ENCODE data around the gene MOV10L1.

GRCh38 chr22:50091092-50091768 lies 1.4 kb downstream of the MOV10L1 start:
- no peak for TF ChIP-seq RAD21 (CRISPR knock-in tag; conservative IDR thresholded peaks at IDR 0.05 in 1 of 2, IDR thresholded peaks at IDR 0.05 in 1 of 2)
- no peak for TF ChIP-seq CTCF (IDR thresholded peaks at IDR 0.05 in 2 of 3, conservative IDR thresholded peaks at IDR 0.05 in 1 of 3; ENCODE audit: insufficient read depth in 2 of 3, low read depth in 1 of 3, low read length in 3 of 3)

Data from K562 (cell line).